GM12878 (cell line): ENCODE data around the gene LONP1. TPM values are rescaled to one million over a fixed set of nuclear protein-coding genes. Genes with fewer than 3 reads are reported as not detected.

Experiments
- ATAC-seq: fragments of 200-7000 bp; cut with Tn5 transposase; 3 replicates; pipeline ENCODE4 v1.9.1; 2020; ENCODE audit warnings: mild to moderate bottlenecking, moderate library complexity
- BruUV-seq: library from RNA; stranded (reverse); fragments of 400-500 nt; replicated peaks from 2 replicates; lab custom pipeline; 2021; lab: Mats Ljungman, UMichigan
- CTCF ChIA-PET: fragments of 300-600 bp; sonication (Branson Sonifier 250); formaldehyde crosslinking; extraction: SDS; loops from one replicate; lab custom pipeline; 2021; ENCODE audit warnings: inconsistent platforms; lab: Yijun Ruan, JAX
- POLR2A ChIA-PET: fragments of 350-600 bp; formaldehyde crosslinking; extraction: SDS; loops from one replicate; lab custom pipeline; 2021; ENCODE audit warnings: inconsistent platforms; lab: Charles Lee
- RAD21 ChIA-PET: fragments of 300-600 bp; sonication (Branson Sonifier 250); formaldehyde crosslinking; loops from one replicate; lab custom pipeline; 2023; ENCODE audit warnings: antibody characterized with exemption; ENCODE audit not compliant: unreplicated experiment; lab: Charles Lee
- SMC1A ChIA-PET: fragments of 300-600 bp; sonication (Branson Sonifier 250); formaldehyde crosslinking; loops from one replicate; lab custom pipeline; 2023; ENCODE audit not compliant: unreplicated experiment, uncharacterized antibody; lab: Charles Lee
- DNase-seq: peaks from one replicate; pipeline ENCODE4 v3.0.0-alpha.2; 2011; ENCODE audit warnings: low read depth, low spot score
- FAIRE-seq: peaks from 3 replicates; lab custom pipeline; 2011; peaks lifted over from hg19 to GRCh38; lab: Jason Lieb, UNC
- H2AFZ ChIP-seq: 2 replicates; pipeline ENCODE4 v1.6.0; 2011; ENCODE audit warnings: low read depth, low read length, control low read depth; ENCODE audit not compliant: control insufficient read depth
- H3K27ac ChIP-seq: 2 replicates; pipeline ENCODE4 v1.5.1; 2011; ENCODE audit warnings: control low read depth; ENCODE audit not compliant: control insufficient read depth, insufficient read depth
- H3K27me3 ChIP-seq, 2 experiments: replicated peaks in 1 of 2; 2 replicates each; pipeline versions ENCODE4 v1.6.0 to v1.6.1; 2011; ENCODE audit warnings: low read length in 1 of 2; ENCODE audit not compliant: control insufficient read depth in 2 of 2, insufficient read depth in 2 of 2
- H3K36me3 ChIP-seq, 2 experiments: 2 replicates each; pipeline ENCODE4 v1.5.1; 2011; ENCODE audit warnings: low read length in 1 of 2; ENCODE audit not compliant: control insufficient read depth in 2 of 2, insufficient read depth in 2 of 2
- H3K4me1 ChIP-seq: 2 replicates; pipeline ENCODE4 v1.6.1; 2011; ENCODE audit warnings: mild to moderate bottlenecking, low read length, moderate library complexity, mixed read lengths; ENCODE audit not compliant: control insufficient read depth, insufficient read depth
- H3K4me2 ChIP-seq: 2 replicates; pipeline ENCODE4 v1.6.0; 2011; ENCODE audit warnings: control low read depth; ENCODE audit not compliant: control insufficient read depth, insufficient read depth
- H3K4me3 ChIP-seq: fragments of 200-600 bp; sonication (generic); 2 replicates; pipeline ENCODE4 v1.5.1; 2016
- H3K79me2 ChIP-seq: 2 replicates; pipeline ENCODE4 v1.6.0; 2011; ENCODE audit warnings: low read length; ENCODE audit not compliant: control insufficient read depth, insufficient read depth
- H3K9ac ChIP-seq: 2 replicates; pipeline ENCODE4 v1.8.0; 2011; ENCODE audit warnings: low read length, control low read depth, mixed read lengths; ENCODE audit not compliant: control insufficient read depth, insufficient read depth
- H3K9me3 ChIP-seq: replicated peaks from 3 replicates; pipeline ENCODE4 v1.5.1; 2011; ENCODE audit warnings: mild to moderate bottlenecking, low read length; ENCODE audit not compliant: control insufficient read depth, insufficient read depth
- H4K20me1 ChIP-seq: 2 replicates; pipeline ENCODE4 v1.6.0; 2011; ENCODE audit not compliant: control insufficient read depth, insufficient read depth
- ATF7 ChIP-seq: fragments of 450-650 bp; IDR thresholded peaks from 2 replicates; pipeline ENCODE4 v1.6.1; 2016; ENCODE audit warnings: low read depth, mild to moderate bottlenecking
- CREM ChIP-seq: IDR thresholded peaks from 2 replicates; pipeline ENCODE4 v1.6.1; 2014; ENCODE audit warnings: antibody characterized with exemption, low read depth
- MEF2B ChIP-seq: fragments of 450-650 bp; IDR thresholded peaks from 2 replicates; pipeline ENCODE4 v1.6.1; 2018; ENCODE audit warnings: mild to moderate bottlenecking, moderate library complexity; ENCODE audit not compliant: partially characterized antibody, poor library complexity, severe bottlenecking
- POLR2A ChIP-seq: IDR thresholded peaks from 2 replicates; pipeline ENCODE4 v1.6.1; 2011; ENCODE audit warnings: low read depth, mild to moderate bottlenecking, low read length
- RELA ChIP-seq: fragments of 450-650 bp; IDR thresholded peaks from 2 replicates; pipeline ENCODE4 v1.8.0; 2014; ENCODE audit warnings: borderline replicate concordance; ENCODE audit not compliant: partially characterized antibody
- SIX5 ChIP-seq: IDR thresholded peaks from 2 replicates; pipeline ENCODE4 v1.6.1; 2011; ENCODE audit warnings: mild to moderate bottlenecking, low read depth, low read length, moderate library complexity; ENCODE audit not compliant: severe bottlenecking
- WGBS: methylation state at CpG from one replicate; pipeline ENCODE4 v1.1.6; 2016; ENCODE audit warnings: low lambda C conversion rate; ENCODE audit not compliant: insufficient replicate concordance, insufficient coverage; ENCODE audit errors: missing lambda C conversion rate; 5-methylcytosine and 5-hydroxymethylcytosine counted together
- in situ Hi-C: fragments of 300-500 bp; cut with MboI; formaldehyde crosslinking; loops from 9 replicates; pipeline ENCODE4 v1.14.3; 2018; ENCODE audit warnings: mixed read lengths
- intact Hi-C: fragments of 100-400 bp; cut with micrococcal nuclease; formaldehyde crosslinking; loops from one replicate; pipeline ENCODE4 v1.14.2; 2022; ENCODE audit not compliant: unreplicated experiment
- polyA plus RNA-seq, 11 experiments: library from polyadenylated mRNA; depleted of rRNA in 4 of 11; unstranded in 6 of 11; stranded (reverse) in 5 of 11; fragments of >200 nt; fragmentation: Nextera tagmentation in 4 of 11; fragmentation: Illumina TruSeq in 1 of 11; extraction: Ambion mirVana in 4 of 11; extraction: Trizol in 1 of 11; gene quantifications; 1 replicate in 1 of 11; 2 replicates in 10 of 11; pipeline versions ENCODE4 v1.2.1 to v1.2.3, GENCODE V29; 2011 to 2016; ENCODE audit warnings: inconsistent platforms in 2 of 11, missing spikeins in 2 of 11, low read depth in 1 of 11
- total RNA-seq, 4 experiments: library from RNA; depleted of rRNA in 3 of 4; stranded (reverse); fragments of >200 nt in 3 of 4; fragmentation: Illumina TruSeq in 1 of 4; extraction: Trizol in 1 of 4; gene quantifications; 2 replicates each; pipeline versions ENCODE4 v1.2.1 to v1.2.3, GENCODE V29; 2013 to 2021
- TF ChIP-seq, protein P1 (sequence below): fragments of 450-650 bp; conservative IDR thresholded peaks from 2 replicates; pipeline ENCODE4 v1.6.1; 2017; ENCODE audit warnings: mild to moderate bottlenecking, moderate library complexity
- TF ChIP-seq, protein P2 (sequence below): fragments of 150-350 bp; IDR thresholded peaks from 2 replicates; pipeline ENCODE4 v1.6.1; 2016; ENCODE audit warnings: low read depth, low read length
- TF ChIP-seq, protein P3 (sequence below): fragments of 450-650 bp; IDR thresholded peaks from 2 replicates; pipeline ENCODE4 v1.6.1; 2016; ENCODE audit warnings: mild to moderate bottlenecking

Gene LONP1
- total and polyA plus RNA-seq, 10 of the 15 experiments (the other 5 are each of a cell fraction or from before 2014, with no cell fraction given) = 0.61 to 136 (median 59.5) TPM

DNA sequence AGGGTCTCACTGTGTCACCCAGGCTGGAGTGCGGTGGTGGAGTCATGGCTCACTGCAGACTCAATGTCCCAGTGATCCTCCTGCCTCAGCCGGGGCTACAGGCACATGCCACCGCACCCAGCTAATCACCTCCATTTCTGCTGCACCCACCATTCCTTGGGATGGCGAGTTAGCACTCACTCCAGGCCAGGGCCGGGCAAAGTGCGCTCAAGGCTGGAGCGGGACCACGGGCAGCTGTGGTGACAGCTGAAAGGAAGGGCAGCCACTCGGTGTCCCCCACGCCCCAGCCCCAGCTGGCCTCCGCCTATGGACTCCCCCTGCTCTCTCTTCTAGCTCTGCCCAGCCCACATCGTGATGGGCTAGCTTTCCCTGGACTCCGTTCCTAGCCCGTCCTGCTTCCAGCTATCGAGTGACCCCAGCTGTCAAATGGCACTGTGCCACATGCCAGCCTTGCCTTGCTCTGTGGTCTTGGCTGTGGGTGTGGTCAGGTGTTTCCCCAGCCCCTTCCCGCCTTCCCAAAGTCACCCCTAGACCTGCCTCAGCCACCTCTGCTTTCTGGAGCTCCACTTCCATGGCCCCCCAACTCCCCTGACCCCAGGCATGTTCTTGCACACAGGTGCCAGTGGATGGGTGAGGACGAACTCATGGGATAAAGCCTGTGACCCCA lies 43.7 kb downstream of the LONP1 start (continued):
- TF ChIP-seq, protein P1, sequence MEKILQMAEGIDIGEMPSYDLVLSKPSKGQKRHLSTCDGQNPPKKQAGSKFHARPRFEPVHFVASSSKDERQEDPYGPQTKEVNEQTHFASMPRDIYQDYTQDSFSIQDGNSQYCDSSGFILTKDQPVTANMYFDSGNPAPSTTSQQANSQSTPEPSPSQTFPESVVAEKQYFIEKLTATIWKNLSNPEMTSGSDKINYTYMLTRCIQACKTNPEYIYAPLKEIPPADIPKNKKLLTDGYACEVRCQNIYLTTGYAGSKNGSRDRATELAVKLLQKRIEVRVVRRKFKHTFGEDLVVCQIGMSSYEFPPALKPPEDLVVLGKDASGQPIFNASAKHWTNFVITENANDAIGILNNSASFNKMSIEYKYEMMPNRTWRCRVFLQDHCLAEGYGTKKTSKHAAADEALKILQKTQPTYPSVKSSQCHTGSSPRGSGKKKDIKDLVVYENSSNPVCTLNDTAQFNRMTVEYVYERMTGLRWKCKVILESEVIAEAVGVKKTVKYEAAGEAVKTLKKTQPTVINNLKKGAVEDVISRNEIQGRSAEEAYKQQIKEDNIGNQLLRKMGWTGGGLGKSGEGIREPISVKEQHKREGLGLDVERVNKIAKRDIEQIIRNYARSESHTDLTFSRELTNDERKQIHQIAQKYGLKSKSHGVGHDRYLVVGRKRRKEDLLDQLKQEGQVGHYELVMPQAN = no peak

DNA sequence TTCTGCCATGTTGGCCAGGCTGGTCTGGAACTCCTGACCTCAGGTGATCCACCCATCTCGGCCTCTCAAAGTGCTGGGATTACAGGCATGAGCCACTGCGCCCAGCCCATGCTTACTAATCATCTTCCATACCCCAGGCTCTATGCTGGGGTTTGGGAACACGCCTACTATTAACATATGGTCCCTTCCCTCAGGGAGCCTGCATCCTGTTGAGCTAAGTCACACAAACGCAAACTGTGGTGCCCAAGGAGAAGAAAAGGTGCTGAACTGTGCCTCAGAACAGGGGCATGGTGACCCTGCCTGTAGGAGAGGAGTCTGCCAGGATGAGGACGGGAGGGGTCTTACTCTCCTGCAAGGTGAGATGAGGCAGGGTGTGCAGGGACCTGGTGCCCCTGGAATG lies 45.2 kb downstream of the LONP1 start:
- Histone ChIP-seq H3K9me3 (no peaks in the 10 kb centered on the region), H3K4me1 (no peaks in the 10 kb centered on the region), H3K4me3 (no peak overlapping the region), H2AFZ (no peak overlapping the region)
- BruUV-seq = no TSS peak
- in situ Hi-C loops = no loop called here
- DNase-seq = no peak
- RAD21 ChIA-PET = no interaction called here
- 62% methylated on average over 5 of the region's 5 CpGs for whole genome bisulfite sequencing
- no peak for TF ChIP-seq CREM
- TF ChIP-seq, protein P2, sequence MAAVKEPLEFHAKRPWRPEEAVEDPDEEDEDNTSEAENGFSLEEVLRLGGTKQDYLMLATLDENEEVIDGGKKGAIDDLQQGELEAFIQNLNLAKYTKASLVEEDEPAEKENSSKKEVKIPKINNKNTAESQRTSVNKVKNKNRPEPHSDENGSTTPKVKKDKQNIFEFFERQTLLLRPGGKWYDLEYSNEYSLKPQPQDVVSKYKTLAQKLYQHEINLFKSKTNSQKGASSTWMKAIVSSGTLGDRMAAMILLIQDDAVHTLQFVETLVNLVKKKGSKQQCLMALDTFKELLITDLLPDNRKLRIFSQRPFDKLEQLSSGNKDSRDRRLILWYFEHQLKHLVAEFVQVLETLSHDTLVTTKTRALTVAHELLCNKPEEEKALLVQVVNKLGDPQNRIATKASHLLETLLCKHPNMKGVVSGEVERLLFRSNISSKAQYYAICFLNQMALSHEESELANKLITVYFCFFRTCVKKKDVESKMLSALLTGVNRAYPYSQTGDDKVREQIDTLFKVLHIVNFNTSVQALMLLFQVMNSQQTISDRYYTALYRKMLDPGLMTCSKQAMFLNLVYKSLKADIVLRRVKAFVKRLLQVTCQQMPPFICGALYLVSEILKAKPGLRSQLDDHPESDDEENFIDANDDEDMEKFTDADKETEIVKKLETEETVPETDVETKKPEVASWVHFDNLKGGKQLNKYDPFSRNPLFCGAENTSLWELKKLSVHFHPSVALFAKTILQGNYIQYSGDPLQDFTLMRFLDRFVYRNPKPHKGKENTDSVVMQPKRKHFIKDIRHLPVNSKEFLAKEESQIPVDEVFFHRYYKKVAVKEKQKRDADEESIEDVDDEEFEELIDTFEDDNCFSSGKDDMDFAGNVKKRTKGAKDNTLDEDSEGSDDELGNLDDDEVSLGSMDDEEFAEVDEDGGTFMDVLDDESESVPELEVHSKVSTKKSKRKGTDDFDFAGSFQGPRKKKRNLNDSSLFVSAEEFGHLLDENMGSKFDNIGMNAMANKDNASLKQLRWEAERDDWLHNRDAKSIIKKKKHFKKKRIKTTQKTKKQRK = no peak
- no peak for TF ChIP-seq ATF7
- TF ChIP-seq RELA = no peak
- no peak for TF ChIP-seq MEF2B
- TF ChIP-seq SIX5 = no peak
- TF ChIP-seq POLR2A = peak; percentile 36; the same call in 1 of the 2 replicates
- TF ChIP-seq, protein P3, sequence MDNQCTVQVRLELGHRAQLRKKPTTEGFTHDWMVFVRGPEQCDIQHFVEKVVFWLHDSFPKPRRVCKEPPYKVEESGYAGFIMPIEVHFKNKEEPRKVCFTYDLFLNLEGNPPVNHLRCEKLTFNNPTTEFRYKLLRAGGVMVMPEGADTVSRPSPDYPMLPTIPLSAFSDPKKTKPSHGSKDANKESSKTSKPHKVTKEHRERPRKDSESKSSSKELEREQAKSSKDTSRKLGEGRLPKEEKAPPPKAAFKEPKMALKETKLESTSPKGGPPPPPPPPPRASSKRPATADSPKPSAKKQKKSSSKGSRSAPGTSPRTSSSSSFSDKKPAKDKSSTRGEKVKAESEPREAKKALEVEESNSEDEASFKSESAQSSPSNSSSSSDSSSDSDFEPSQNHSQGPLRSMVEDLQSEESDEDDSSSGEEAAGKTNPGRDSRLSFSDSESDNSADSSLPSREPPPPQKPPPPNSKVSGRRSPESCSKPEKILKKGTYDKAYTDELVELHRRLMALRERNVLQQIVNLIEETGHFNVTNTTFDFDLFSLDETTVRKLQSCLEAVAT = no peak
- TF ChIP-seq, all 136 proteins: peak for 1
- no peak overlapping the region for H3K4me2 ChIP-seq
- H3K36me3 ChIP-seq = peaks cover 2 to 6% of the 10 kb centered on the region in 2 experiments; a peak in 2 of 4 replicates
- intact Hi-C loops = no loop called here
- CTCF ChIA-PET = interaction anchor here (2.7 kb wide), 1 partner anchor 15 kb away, joined by 12 read pairs; the partner anchor contains the start of gene RPL36
- H3K27ac ChIP-seq = no peak overlapping the region
- SMC1A ChIA-PET = interaction anchor here (0.6 kb wide), 1 partner anchor 9 kb away, joined by 3 read pairs; no protein-coding TSS in a partner anchor
- FAIRE-seq = no peak
- no peaks in the 10 kb centered on the region for H3K27me3 ChIP-seq
- H4K20me1 ChIP-seq = no peaks in the 10 kb centered on the region
- POLR2A ChIA-PET = interaction anchor here (0.7 kb wide), 1 partner anchor 19 kb away, joined by 4 read pairs; no protein-coding TSS in a partner anchor
- ATAC-seq = no peak
- H3K9ac ChIP-seq = no peak overlapping the region
- H3K79me2 ChIP-seq = peaks cover 6% of the 10 kb centered on the region
